Mesodermal cell (in vitro differentiated cells): ENCODE results near the gene PKNOX2.

Experiments used
- H3K27ac ChIP-seq: 2 replicates; pipeline ENCODE4 v1.7.0; 2013; ENCODE audit warnings: mild to moderate bottlenecking, low read depth, low read length, moderate library complexity; ENCODE audit not compliant: severe bottlenecking
- H3K36me3 ChIP-seq: 2 replicates; pipeline ENCODE4 v1.7.1; 2013; ENCODE audit warnings: mild to moderate bottlenecking, low read length, moderate library complexity; ENCODE audit not compliant: control insufficient read depth, insufficient read depth
- H3K4me1 ChIP-seq: one replicate; pipeline ENCODE4 v1.7.1; 2013; ENCODE audit warnings: mild to moderate bottlenecking, low read length; ENCODE audit not compliant: insufficient read depth, control insufficient read depth, poor library complexity, severe bottlenecking
- H3K4me3 ChIP-seq: 2 replicates; pipeline ENCODE4 v1.7.0; 2013; ENCODE audit warnings: low read length, control low read depth, mild to moderate bottlenecking; ENCODE audit not compliant: insufficient read depth, poor library complexity, severe bottlenecking; ENCODE audit errors: extremely low read depth
- H3K9me3 ChIP-seq: 2 replicates; pipeline ENCODE4 v1.7.1; 2013; ENCODE audit warnings: mild to moderate bottlenecking, low read length, moderate library complexity; ENCODE audit not compliant: control insufficient read depth
- WGBS, 2 experiments: methylation state at CpG; one replicate each; pipeline ENCODE4 v1.1.5; 2013; ENCODE audit warnings: missing lambda C conversion rate in 2 of 2; ENCODE audit not compliant: insufficient coverage in 2 of 2; 5-methylcytosine and 5-hydroxymethylcytosine counted together

Gene PKNOX2

DNA sequence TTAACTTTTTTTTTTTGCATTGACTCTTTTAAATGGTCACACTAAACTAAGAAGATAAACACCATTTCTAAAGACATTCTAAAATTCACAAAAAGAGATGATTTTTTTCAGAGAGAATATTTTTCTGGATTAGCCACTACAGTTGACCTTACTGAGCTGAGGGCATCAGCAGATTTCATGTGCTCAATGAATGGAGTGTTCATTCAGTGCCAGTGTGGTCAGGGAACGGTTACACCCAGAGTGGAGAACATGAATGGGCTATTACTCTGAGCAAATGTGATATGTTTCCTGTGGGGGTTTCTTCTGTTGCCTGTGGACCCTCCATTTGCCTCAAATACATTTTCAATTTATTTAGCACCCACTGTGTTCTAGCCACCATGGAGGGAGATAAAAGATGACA, 19.1 kb downstream of the PKNOX2 start:
- Histone ChIP-seq H3K4me3 (no peak overlapping the region), H3K36me3 (no peaks in the 10 kb centered on the region), H3K9me3 (no peaks in the 10 kb centered on the region), H3K27ac (no peak overlapping the region), H3K4me1 (peaks cover 14% of the 10 kb centered on the region)
- no CpG with 5 or more reads among the region's 1 CpG for WGBS, 2 experiments

DNA sequence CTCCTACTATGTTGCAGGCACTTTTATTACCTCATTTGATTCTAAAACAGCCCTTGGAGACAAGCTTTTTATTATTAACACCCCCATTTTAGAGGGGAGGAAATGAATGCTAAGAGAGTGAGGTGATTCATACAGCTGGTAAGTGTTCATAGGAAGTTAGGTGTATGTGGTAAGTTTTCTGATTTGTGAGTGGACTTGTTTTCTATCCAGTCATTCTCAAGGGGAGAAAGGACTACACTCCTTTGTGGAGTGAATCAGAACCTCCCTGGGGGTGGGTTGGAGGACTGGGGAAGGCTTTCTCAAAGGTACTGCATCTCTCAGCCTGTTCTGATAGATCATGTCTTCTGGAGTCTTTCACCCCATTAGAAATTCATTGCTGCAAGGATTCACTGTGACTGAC, 23.5 kb downstream of the PKNOX2 start:
- peaks cover 18% of the 10 kb centered on the region for H3K4me1 ChIP-seq
- H3K9me3 ChIP-seq, result no peaks in the 10 kb centered on the region
- H3K4me3 ChIP-seq, result no peak overlapping the region
- H3K27ac ChIP-seq, result no peak overlapping the region
- no peaks in the 10 kb centered on the region for H3K36me3 ChIP-seq

DNA sequence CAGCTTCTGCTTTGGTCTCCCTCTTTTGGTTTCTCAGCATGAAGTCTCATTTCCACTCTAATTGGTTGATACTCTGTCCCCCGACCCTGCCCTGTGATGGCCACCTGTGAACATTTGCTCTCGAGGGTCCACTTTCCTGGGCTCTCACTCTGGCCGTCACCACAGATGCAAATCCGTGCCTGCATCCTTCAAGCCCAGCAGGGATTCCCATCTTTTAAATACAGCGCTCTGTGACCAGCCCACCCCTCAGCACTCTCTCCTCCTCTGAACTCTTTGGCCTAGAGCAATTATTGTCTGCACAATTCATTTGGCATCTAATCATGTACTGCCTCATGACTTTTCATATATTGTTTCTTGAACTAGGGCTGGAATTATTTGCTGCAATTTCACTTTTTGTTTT, 26.0 kb downstream of the PKNOX2 start:
- H3K27ac ChIP-seq, result no peak overlapping the region
- H3K9me3 ChIP-seq, result peaks cover 4% of the 10 kb centered on the region
- no peak overlapping the region for H3K4me3 ChIP-seq
- peaks cover 18% of the 10 kb centered on the region for H3K4me1 ChIP-seq
- WGBS, 2 experiments, result 45 to 50% methylated on average over 5 of the region's 5 CpGs
- H3K36me3 ChIP-seq, result peaks cover 2% of the 10 kb centered on the region

DNA sequence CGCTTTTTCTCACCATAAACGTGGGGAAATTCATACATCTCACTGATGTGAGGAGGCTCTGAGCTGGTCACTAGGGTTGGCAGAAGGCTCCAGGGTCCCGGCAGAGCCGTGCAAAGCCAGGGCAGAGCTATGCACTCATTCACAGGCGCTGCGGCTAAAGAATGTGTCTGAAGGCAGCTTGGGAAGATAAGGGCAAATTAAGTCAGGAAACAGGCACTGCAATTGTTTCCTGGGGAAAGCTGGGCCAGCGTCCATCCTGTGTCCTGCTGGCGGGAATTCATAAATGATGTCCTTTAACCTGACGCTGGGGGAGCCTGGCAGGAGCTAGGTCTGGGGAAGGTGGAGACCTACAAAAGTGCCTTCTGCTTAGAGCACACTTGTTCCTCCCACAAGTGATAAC, 27.6 kb downstream of the PKNOX2 start:
- H3K9me3 ChIP-seq, result peaks cover 4% of the 10 kb centered on the region
- no peak overlapping the region for H3K4me3 ChIP-seq
- peak overlapping the region; percentile 52 for H3K27ac ChIP-seq
- peaks cover 2% of the 10 kb centered on the region for H3K36me3 ChIP-seq
- WGBS, 2 experiments, result 46 to 51% methylated on average over 6 of the region's 9 CpGs
- peaks cover 18% of the 10 kb centered on the region for H3K4me1 ChIP-seq

DNA sequence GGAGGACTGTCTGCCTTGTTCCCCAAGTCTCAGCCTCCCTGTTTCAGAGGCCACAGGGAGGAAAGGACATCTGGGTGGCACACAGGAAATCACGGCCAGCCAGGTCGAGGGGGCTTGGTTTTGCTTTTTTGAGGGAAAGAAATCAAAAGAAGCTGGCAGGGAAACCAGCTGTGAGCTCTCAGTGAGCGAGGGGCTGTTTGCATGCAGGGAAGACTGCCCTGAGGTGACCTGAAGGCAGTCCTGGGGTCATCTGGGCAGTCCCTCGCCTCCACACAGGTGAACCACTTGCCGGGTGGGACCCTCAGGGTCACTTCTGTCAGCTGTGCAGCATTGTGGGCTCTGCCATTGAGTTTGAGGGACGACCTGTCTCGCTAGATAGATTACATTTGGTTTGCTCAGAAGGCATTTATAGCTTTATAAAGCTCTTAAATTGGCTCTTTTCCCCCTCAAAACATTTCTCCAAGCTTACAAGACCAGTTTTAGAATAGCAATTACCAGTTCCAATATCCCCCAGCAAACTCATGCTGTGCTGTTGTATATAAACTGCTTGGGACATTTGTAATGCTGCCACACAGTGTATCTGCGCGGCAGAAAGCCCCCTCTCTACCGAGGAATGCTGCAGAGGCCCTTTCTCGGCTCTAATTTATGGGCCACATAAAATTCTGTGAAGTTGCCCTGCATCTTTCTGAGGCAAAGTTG, 28.3 kb downstream of the PKNOX2 start:
- 85 to 91% methylated on average over 11 of the region's 11 CpGs for WGBS, 2 experiments
- no peak overlapping the region for H3K4me3 ChIP-seq
- H3K4me1 ChIP-seq, result peaks cover 18% of the 10 kb centered on the region
- H3K36me3 ChIP-seq, result peaks cover 2% of the 10 kb centered on the region
- H3K27ac ChIP-seq, result peak overlapping the region; percentile 52
- peaks cover 4% of the 10 kb centered on the region for H3K9me3 ChIP-seq

DNA sequence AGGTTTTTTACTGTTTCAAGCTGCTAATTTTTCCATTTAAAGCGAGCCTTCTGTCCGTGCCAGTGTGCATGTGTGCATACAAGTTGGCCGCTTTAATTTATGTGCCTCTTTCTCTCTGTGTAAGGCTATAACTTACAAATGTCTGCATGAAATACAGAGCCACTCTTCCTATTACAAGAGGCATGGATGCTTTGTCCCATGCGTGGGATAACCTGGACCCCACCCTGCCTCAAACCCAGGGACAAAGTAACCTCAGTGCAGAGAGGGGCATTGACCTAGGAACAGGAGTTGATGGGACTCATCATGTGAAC, 28.8 kb downstream of the PKNOX2 start:
- peaks cover 4% of the 10 kb centered on the region for H3K9me3 ChIP-seq
- H3K4me3 ChIP-seq, result no peak overlapping the region
- H3K36me3 ChIP-seq, result peaks cover 2% of the 10 kb centered on the region
- no peak overlapping the region for H3K27ac ChIP-seq
- WGBS, 2 experiments, result 96 to 100% methylated on average over 4 of the region's 4 CpGs
- peaks cover 18% of the 10 kb centered on the region for H3K4me1 ChIP-seq

DNA sequence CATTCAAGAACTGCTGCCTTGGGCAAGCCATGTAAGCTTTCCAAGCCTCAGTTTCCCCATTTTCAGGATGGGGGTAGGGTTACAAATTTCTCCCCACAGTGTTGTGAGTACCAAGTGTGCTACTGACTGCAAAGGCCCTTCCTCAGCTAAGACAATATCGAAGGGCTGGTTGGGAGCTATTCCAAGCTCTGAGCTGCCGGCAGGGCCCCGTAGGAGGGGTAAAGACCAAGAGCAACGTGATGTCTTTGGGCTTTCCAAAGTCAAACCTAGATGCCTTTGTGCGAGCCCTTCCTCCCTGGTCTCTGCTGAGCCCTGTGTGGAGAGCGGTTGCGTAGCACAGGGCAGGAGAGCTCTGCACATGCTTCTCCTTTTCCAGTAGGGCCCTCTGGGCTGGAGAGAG, 29.3 kb downstream of the PKNOX2 start:
- Histone ChIP-seq H3K27ac (no peak overlapping the region), H3K4me1 (peaks cover 18% of the 10 kb centered on the region), H3K36me3 (peaks cover 2% of the 10 kb centered on the region), H3K9me3 (peaks cover 4% of the 10 kb centered on the region), H3K4me3 (no peak overlapping the region)
- 92 to 95% methylated on average over 6 to 7 of the region's 7 CpGs for WGBS, 2 experiments

DNA sequence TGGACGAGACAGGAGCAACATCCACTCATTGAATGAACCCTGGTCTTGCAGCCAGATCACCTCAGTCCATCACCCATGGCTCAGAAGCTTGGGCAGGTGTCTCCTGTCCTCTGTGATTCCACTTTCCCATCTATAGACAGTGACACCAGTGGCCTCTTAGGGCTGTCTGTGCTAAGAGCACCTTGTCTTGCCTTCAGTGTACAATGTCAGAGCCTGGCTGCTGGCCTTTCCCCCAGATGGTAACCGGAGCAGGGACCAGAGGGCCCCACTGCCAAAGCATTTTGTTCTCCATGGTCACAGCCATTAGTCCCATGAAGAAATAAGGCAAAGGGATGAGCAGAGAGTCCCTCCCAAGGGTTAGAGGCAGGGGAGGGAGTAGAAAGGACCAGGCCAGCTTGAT, 35.4 kb downstream of the PKNOX2 start:
- WGBS, 2 experiments, result 89 to 91% methylated on average over 1 to 2 of the region's 2 CpGs
- Histone ChIP-seq H3K36me3 (no peaks in the 10 kb centered on the region), H3K4me1 (peaks cover 31% of the 10 kb centered on the region), H3K4me3 (no peak overlapping the region), H3K27ac (no peak overlapping the region), H3K9me3 (no peaks in the 10 kb centered on the region)

DNA sequence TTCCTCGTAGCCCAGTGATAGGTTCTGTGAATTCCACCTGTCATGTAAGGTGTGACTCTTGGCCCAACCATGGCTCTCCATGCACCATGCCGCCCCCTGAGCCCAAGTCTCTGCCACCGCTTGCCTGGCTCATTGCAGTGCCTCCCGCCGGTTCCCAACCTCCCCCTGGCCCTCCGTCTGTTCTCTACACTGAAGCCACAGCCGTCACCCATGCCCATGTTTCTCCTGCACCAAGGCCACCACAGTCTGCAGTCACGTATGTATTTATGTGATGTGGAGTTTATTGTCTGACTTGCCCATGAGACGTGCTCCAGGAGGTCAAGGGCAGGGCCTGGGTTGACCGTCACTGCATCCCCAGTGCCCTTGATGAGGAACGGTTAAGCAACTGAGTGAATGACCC, 35.9 kb downstream of the PKNOX2 start:
- peaks cover 31% of the 10 kb centered on the region for H3K4me1 ChIP-seq
- no peaks in the 10 kb centered on the region for H3K36me3 ChIP-seq
- no peak overlapping the region for H3K27ac ChIP-seq
- H3K9me3 ChIP-seq, result no peaks in the 10 kb centered on the region
- H3K4me3 ChIP-seq, result no peak overlapping the region
- 94 to 97% methylated on average over 6 to 11 of the region's 11 CpGs for WGBS, 2 experiments

DNA sequence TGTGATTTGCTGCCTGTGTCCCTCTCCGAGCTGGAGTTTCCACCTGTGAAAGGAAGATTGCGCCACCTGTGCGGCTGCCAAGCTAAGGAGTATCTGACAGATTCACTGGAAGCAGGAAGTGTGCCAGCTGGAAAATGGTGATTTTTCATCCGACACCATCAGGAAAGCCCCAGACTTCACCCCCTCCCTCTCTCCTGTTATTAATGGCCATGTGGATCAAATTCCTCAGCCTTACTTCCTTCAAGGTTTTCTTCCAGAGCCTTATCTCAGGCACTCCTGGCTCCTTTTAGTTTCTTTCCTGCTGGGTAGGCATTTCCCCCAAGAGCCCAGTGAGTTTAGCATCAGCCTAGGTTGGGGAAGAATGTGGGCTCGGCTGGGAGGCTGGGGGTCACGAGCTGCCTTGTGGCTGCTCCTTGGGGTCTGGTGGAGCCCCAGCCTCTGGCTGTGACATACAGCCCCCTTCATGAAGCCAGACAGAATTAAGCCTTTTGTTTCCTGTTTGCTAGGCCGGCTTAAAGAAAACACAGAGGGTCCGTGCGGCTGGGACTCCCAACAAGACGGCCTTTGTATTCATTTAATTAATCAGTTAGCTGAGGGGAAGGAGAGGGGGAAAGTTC, 37.1 kb downstream of the PKNOX2 start:
- H3K4me1 ChIP-seq, result peaks cover 31% of the 10 kb centered on the region
- H3K36me3 ChIP-seq, result no peaks in the 10 kb centered on the region
- no peaks in the 10 kb centered on the region for H3K9me3 ChIP-seq
- H3K27ac ChIP-seq, result peak overlapping the region; percentile 88
- 63 to 73% methylated on average over 3 to 4 of the region's 10 CpGs for WGBS, 2 experiments
- H3K4me3 ChIP-seq, result no peak overlapping the region

DNA sequence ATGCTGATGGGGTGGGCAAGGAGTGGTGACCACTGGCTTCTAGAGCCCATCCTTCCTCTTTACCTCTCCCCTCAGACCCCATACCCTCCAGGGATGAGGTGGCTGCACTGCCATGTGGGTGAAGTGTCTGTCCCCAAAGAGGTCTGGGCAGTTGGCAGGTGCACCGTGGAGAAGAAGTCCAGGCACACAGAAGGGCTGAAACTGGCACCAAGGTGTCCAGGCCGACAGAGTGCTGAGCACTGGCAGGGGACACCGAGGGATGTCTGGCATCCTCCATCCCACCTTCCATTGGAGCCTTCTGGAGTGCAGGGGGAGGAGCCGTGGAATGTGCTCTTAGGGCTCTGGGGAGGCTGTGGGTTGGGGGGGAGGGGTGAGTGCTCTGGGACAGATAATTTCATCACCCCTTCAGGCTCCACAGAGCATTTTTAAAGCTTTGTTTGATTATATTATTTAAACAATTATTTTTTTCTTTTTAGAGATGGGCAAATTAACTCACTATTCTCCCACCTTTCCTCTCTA, 37.9 kb downstream of the PKNOX2 start:
- peak overlapping the region; percentile 88 for H3K27ac ChIP-seq
- no peaks in the 10 kb centered on the region for H3K36me3 ChIP-seq
- H3K4me3 ChIP-seq, result no peak overlapping the region
- H3K4me1 ChIP-seq, result peaks cover 31% of the 10 kb centered on the region
- 73 to 100% methylated on average over 2 to 3 of the region's 4 CpGs for WGBS, 2 experiments
- H3K9me3 ChIP-seq, result no peaks in the 10 kb centered on the region
